ENCODE results near the gene SPIRE2. TPM values are rescaled to one million over a fixed set of nuclear protein-coding genes. Genes with fewer than 3 reads are reported as not detected.

The SPIRE2 gene
- total and polyA plus RNA-seq, 2 of the 13 experiments (the other 11 are each of a cell fraction or from before 2014, with no cell fraction given), result 13.3 to 37.5 TPM

GRCh38 chr16:89828870-89829629 lies 775 bp downstream of the SPIRE2 start (continued):
- TF ChIP-seq ZNF775 (CRISPR knock-in tag; IDR thresholded peaks at IDR 0.05; ENCODE audit: borderline replicate concordance) (0 out of 2 replicates have a peak, but pooled peaks have one; percentile 41), ATRX (CRISPR knock-in tag; IDR thresholded peaks at IDR 0.05; ENCODE audit: borderline replicate concordance) (no peak), ZNF878 (CRISPR knock-in tag; IDR thresholded peaks at IDR 0.05) (no peak), ZNF672 (CRISPR knock-in tag; IDR thresholded peaks at IDR 0.05) (no peak), ZNF441 (CRISPR knock-in tag; IDR thresholded peaks at IDR 0.05; ENCODE audit: borderline replicate concordance) (no peak), GLMP (CRISPR knock-in tag; IDR thresholded peaks at IDR 0.05; ENCODE audit: borderline replicate concordance) (no peak), NCOA2 (CRISPR knock-in tag; IDR thresholded peaks at IDR 0.05) (no peak), ZNF644 (CRISPR knock-in tag; IDR thresholded peaks at IDR 0.05; ENCODE audit: low read depth) (no peak), ELK4 (CRISPR knock-in tag; IDR thresholded peaks at IDR 0.05; ENCODE audit: borderline replicate concordance) (no peak), ZNF572 (CRISPR knock-in tag; IDR thresholded peaks at IDR 0.05) (no peak), ZBTB25 (CRISPR knock-in tag; IDR thresholded peaks at IDR 0.05) (no peak), SMYD3 (CRISPR knock-in tag; IDR thresholded peaks at IDR 0.05) (no peak), SNAPC4 (CRISPR knock-in tag; IDR thresholded peaks at IDR 0.05) (no peak), CTCF (CRISPR knock-in tag; IDR thresholded peaks at IDR 0.05) (no peak), MAFK (conservative IDR thresholded peaks at IDR 0.05 in 1 of 2, IDR thresholded peaks at IDR 0.05 in 1 of 2; ENCODE audit: low read length in 2 of 2) (no peak), SIN3A (IDR thresholded peaks at IDR 0.05; ENCODE audit: borderline replicate concordance, low read depth, low read length) (no peak), ZNF841 (CRISPR knock-in tag; IDR thresholded peaks at IDR 0.05; ENCODE audit: borderline replicate concordance) (0 out of 2 replicates have a peak, but pooled peaks have one; percentile 47), NFE2 (CRISPR knock-in tag; IDR thresholded peaks at IDR 0.05) (no peak)

Data from HepG2 (cell line).